ENCODE data around the gene CRIP3.

Gene CRIP3

DNA sequence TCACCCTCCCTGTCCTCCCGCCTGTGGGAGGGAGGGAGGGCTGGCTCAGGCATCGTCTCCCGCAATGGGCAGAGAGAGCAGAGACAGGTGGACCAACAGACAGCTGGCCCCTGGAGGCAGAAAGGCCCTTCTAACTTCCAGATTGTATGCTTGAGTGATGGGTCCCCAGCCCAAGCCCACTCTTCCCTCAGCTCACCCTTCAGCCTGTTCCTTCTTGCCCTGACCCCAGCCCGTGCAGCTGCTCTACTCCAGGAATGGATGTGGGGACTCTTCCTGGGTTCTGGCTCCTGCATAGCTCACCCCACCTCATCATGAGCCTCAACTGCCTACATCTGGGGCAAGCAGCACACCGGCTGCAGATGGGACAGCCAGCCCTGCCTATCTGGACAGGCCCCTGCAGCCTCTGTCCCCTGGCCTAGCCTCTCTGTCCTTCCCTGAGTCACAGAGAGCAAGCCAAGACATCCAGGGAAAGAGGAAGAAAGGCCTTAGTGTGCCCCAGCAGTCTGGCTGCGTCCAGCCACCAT is 22.1 kb downstream of the CRIP3 start:
- H3K27ac ChIP-seq: no peak overlapping the region
- H3K4me1 ChIP-seq: no peaks in the 10 kb centered on the region
- H3K9me3 ChIP-seq (ENCODE audit: control insufficient read depth, low read length): no peaks in the 10 kb centered on the region
- no peak overlapping the region for H3K9ac ChIP-seq
- no peaks in the 10 kb centered on the region for H3K27me3 ChIP-seq (ENCODE audit: control insufficient read depth, insufficient read depth, low read length)
- no peaks in the 10 kb centered on the region for H3K36me3 ChIP-seq (ENCODE audit: control insufficient read depth, insufficient read depth, low read length)
- H3K4me3 ChIP-seq (ENCODE audit: low read depth, low read length): no peak overlapping the region
- no peak overlapping the region for H2AFZ ChIP-seq
- TF ChIP-seq, protein P1, sequence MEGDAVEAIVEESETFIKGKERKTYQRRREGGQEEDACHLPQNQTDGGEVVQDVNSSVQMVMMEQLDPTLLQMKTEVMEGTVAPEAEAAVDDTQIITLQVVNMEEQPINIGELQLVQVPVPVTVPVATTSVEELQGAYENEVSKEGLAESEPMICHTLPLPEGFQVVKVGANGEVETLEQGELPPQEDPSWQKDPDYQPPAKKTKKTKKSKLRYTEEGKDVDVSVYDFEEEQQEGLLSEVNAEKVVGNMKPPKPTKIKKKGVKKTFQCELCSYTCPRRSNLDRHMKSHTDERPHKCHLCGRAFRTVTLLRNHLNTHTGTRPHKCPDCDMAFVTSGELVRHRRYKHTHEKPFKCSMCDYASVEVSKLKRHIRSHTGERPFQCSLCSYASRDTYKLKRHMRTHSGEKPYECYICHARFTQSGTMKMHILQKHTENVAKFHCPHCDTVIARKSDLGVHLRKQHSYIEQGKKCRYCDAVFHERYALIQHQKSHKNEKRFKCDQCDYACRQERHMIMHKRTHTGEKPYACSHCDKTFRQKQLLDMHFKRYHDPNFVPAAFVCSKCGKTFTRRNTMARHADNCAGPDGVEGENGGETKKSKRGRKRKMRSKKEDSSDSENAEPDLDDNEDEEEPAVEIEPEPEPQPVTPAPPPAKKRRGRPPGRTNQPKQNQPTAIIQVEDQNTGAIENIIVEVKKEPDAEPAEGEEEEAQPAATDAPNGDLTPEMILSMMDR (IDR thresholded peaks at IDR 0.05): no peak
- H3K4me2 ChIP-seq (ENCODE audit: low read length): no peak overlapping the region
- no peaks in the 10 kb centered on the region for H3K79me2 ChIP-seq

DNA sequence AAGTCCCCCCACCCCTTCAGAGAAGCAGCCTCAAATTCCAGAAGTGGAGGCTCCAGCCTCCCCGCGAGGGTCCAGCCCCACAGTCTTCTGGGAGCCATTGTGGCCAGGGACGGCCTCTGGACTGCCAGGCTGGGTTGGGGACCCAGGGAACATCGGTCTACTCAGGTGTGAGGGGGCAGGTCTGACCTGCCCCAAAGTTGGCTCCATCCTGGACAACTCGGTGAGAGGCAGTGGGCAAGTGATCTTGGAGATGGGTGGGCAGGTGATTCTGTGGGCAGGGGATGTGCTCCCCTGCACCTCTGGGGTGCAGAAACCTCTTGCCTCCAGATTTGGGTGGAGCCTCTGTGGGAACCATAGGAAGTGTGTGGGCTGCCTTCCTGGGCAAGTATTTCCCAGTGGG is 22.8 kb downstream of the CRIP3 start:
- no peak overlapping the region for H2AFZ ChIP-seq
- no peak overlapping the region for H3K9ac ChIP-seq
- H3K4me2 ChIP-seq (ENCODE audit: low read length): no peak overlapping the region
- TF ChIP-seq, protein P1 (IDR thresholded peaks at IDR 0.05): no peak
- no peaks in the 10 kb centered on the region for H3K9me3 ChIP-seq (ENCODE audit: control insufficient read depth, low read length)
- H3K79me2 ChIP-seq: no peaks in the 10 kb centered on the region
- no peaks in the 10 kb centered on the region for H3K27me3 ChIP-seq (ENCODE audit: control insufficient read depth, insufficient read depth, low read length)
- no peaks in the 10 kb centered on the region for H3K36me3 ChIP-seq (ENCODE audit: control insufficient read depth, insufficient read depth, low read length)
- no peaks in the 10 kb centered on the region for H3K4me1 ChIP-seq
- H3K4me3 ChIP-seq (ENCODE audit: low read depth, low read length): no peak overlapping the region
- H3K27ac ChIP-seq: no peak overlapping the region

DNA sequence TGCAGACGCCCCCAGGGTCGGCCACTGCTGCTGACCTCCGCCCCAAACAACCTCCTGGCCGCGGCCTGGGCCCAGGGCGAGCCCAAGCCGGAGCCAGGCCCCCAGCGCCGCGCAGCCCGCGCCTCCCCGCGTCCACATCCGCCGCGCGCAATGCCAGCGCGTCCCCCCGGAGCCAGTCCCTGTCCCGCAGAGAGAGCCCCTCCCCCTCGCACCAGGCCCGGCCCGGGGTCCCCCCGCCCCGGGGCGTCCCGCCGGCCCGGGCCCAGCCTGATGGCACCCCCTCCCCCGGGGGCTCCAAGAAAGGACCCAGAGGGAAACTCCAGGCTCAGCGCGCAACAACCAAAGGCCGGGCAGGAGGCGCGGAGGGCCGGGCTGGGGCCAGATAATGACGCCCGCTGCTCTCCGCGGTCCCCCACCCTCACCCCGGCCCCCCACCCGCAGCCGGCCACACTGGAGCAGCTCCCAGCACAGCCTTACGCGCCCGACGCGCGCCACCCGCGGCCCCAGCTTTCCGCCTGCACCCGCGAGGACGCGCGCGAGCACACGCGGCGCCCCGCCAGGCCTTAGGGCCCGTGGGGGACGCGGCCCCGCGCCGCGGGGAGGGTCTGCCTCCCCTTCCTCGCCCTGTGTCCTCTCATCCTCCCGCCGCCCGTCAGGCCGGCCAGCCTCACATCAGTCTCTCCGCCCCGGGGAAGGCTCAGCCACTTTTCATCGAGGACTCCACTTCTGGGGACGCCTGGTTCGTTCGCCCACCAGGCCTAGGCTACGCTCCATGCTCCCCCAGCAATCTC is 23.4 kb downstream of the CRIP3 start:
- no peak overlapping the region for H3K27ac ChIP-seq
- H3K4me2 ChIP-seq (ENCODE audit: low read length): no peak overlapping the region
- no peaks in the 10 kb centered on the region for H3K9me3 ChIP-seq (ENCODE audit: control insufficient read depth, low read length)
- H3K79me2 ChIP-seq: no peaks in the 10 kb centered on the region
- no peak overlapping the region for H3K4me3 ChIP-seq (ENCODE audit: low read depth, low read length)
- no peak overlapping the region for H3K9ac ChIP-seq
- TF ChIP-seq, protein P1 (IDR thresholded peaks at IDR 0.05): no peak
- H3K36me3 ChIP-seq (ENCODE audit: control insufficient read depth, insufficient read depth, low read length): no peaks in the 10 kb centered on the region
- no peak overlapping the region for H2AFZ ChIP-seq
- H3K4me1 ChIP-seq: no peaks in the 10 kb centered on the region
- H3K27me3 ChIP-seq (ENCODE audit: control insufficient read depth, insufficient read depth, low read length): no peaks in the 10 kb centered on the region

DNA sequence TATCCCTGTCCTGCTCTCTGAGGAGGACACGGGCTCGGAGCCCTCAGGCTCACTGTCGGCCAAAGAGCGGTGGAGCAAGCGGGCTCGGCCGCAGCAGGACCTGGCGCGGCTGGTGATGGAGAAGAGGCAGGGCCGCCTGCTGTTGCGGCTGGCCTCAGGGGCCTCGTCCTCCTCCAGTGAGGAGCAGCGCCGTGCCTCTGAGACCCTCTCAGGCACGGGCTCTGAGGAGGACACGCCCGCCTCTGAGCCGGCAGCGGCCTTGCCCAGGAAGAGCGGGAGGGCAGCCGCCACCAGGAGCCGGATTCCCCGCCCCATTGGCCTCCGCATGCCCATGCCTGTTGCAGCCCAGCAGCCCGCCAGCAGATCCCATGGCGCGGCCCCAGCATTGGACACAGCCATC is 24.7 kb downstream of the CRIP3 start:
- no peak overlapping the region for H3K27ac ChIP-seq
- H3K9ac ChIP-seq: no peak overlapping the region
- H3K79me2 ChIP-seq: no peaks in the 10 kb centered on the region
- no peak overlapping the region for H3K4me2 ChIP-seq (ENCODE audit: low read length)
- H3K4me3 ChIP-seq (ENCODE audit: low read depth, low read length): no peak overlapping the region
- no peak overlapping the region for H2AFZ ChIP-seq
- no peaks in the 10 kb centered on the region for H3K36me3 ChIP-seq (ENCODE audit: control insufficient read depth, insufficient read depth, low read length)
- H3K9me3 ChIP-seq (ENCODE audit: control insufficient read depth, low read length): no peaks in the 10 kb centered on the region
- TF ChIP-seq, protein P1 (IDR thresholded peaks at IDR 0.05): no peak
- H3K4me1 ChIP-seq: no peaks in the 10 kb centered on the region
- no peaks in the 10 kb centered on the region for H3K27me3 ChIP-seq (ENCODE audit: control insufficient read depth, insufficient read depth, low read length)

DNA sequence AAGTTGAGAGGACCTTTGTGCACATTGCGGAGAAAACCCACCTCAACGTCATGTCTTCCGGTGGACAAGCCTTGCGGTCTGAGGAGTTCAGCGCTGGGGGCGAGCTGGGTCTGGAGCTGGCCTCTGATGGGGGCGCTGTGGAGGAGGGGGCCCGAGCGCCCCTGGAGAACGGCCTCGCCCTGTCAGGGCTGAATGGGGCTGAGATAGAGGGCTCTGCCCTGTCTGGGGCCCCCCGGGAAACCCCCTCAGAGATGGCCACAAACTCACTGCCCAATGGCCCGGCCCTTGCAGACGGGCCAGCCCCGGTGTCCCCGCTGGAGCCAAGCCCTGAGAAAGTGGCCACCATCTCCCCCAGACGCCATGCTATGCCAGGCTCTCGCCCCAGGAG is 25.1 kb downstream of the CRIP3 start:
- no peaks in the 10 kb centered on the region for H3K9me3 ChIP-seq (ENCODE audit: control insufficient read depth, low read length)
- H3K4me1 ChIP-seq: no peaks in the 10 kb centered on the region
- no peaks in the 10 kb centered on the region for H3K79me2 ChIP-seq
- TF ChIP-seq, protein P1 (IDR thresholded peaks at IDR 0.05): no peak
- no peak overlapping the region for H2AFZ ChIP-seq
- no peak overlapping the region for H3K27ac ChIP-seq
- no peaks in the 10 kb centered on the region for H3K36me3 ChIP-seq (ENCODE audit: control insufficient read depth, insufficient read depth, low read length)
- H3K4me3 ChIP-seq (ENCODE audit: low read depth, low read length): no peak overlapping the region
- H3K4me2 ChIP-seq (ENCODE audit: low read length): no peak overlapping the region
- H3K27me3 ChIP-seq (ENCODE audit: control insufficient read depth, insufficient read depth, low read length): no peaks in the 10 kb centered on the region
- no peak overlapping the region for H3K9ac ChIP-seq
